Thyroid gland (tissue), 4 donors: ENCODE results near the gene NADSYN1.

Source experiments
- POLR2A ChIP-seq, 2 donors: fragments of 450-650 bp; IDR thresholded peaks; one replicate each; pipeline ENCODE4 v1.6.1; 2017; ENCODE audit warnings: antibody characterized with exemption in 2 of 2, mild to moderate bottlenecking in 2 of 2, moderate library complexity in 1 of 2
- TF ChIP-seq, protein P1 (sequence below), 6 experiments: fragments of 200-600 bp in 3 of 6; fragments of 450-650 bp in 3 of 6; sonication (generic) in 3 of 6; IDR thresholded peaks; one replicate each; pipeline ENCODE4 v1.5.1; 2016 to 2019; ENCODE audit warnings: antibody characterized with exemption in 6 of 6, mild to moderate bottlenecking in 2 of 6, inconsistent platforms in 1 of 6, moderate library complexity in 1 of 6

DNA sequence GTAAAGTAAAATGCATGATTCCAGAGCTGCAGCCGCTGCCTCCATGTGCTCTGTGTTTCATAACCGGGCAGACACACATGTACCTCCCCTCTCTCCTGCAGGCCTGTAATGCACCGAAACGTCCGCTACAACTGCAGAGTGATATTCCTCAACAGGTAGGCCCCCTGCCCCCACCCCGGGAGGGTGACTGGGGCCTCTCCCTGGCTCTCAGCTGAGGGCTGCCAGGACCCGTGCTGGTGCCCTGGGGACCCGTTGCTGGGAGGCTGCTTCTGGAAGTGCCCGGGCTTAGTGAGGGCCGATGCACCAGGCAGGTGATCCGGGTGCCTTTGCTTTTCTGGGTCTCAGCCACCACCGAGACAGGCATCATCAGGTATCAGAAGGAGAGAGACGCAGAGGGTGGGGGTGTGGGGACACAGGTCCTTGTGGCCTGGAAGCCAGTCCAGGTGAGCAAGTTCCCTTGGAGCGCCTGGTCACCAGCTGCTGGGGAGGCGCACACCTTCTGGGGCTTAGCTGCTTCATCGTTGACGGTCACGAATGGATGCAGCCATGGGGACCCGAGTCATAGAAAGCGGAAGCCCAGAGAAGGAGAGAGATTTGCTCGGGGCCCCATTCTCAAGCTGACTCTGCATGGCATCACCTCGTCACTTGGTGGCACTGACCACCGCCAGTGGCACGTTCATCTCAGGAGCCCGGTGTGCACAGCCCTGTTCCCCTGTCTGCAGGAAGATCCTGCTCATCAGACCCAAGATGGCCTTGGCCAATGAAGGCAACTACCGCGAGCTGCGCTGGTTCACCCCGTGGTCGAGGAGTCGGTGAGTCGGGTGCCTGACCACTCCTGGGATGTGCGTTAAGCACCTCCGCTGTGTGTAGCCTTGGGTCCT is 10.6 kb downstream of the NADSYN1 start:
- TF ChIP-seq, protein P1, sequence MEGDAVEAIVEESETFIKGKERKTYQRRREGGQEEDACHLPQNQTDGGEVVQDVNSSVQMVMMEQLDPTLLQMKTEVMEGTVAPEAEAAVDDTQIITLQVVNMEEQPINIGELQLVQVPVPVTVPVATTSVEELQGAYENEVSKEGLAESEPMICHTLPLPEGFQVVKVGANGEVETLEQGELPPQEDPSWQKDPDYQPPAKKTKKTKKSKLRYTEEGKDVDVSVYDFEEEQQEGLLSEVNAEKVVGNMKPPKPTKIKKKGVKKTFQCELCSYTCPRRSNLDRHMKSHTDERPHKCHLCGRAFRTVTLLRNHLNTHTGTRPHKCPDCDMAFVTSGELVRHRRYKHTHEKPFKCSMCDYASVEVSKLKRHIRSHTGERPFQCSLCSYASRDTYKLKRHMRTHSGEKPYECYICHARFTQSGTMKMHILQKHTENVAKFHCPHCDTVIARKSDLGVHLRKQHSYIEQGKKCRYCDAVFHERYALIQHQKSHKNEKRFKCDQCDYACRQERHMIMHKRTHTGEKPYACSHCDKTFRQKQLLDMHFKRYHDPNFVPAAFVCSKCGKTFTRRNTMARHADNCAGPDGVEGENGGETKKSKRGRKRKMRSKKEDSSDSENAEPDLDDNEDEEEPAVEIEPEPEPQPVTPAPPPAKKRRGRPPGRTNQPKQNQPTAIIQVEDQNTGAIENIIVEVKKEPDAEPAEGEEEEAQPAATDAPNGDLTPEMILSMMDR (IDR thresholded peaks at IDR 0.05) = no peak
- no peak for TF ChIP-seq POLR2A (IDR thresholded peaks at IDR 0.05)
